Tibial nerve (tissue), 4 donors: ENCODE measurements around the gene SSH2. TPM values are rescaled to one million over a fixed set of nuclear protein-coding genes. Genes with fewer than 3 reads are reported as not detected.
A peak's percentile ranks its signal among the peaks of the same experiment; 100 is the strongest.

Source experiments
- DNase-seq, 2 donors: peaks; one replicate each; pipeline ENCODE4 v3.0.0-alpha.2; 2019; ENCODE audit warnings: low spot score in 2 of 2
- H3K27ac ChIP-seq, 4 donors: fragments of 200-600 bp; sonication (generic) in 3 of 4; one replicate each; pipeline ENCODE4 v1.5.1; 2017 to 2019; ENCODE audit warnings: mild to moderate bottlenecking in 1 of 4
- H3K27me3 ChIP-seq, 2 donors: fragments of 200-600 bp; sonication (generic) in 1 of 2; one replicate each; pipeline versions ENCODE4 v1.5.1 to v1.6.0; 2017 to 2019
- H3K36me3 ChIP-seq, 3 donors: fragments of 200-600 bp; sonication (generic); one replicate each; pipeline ENCODE4 v1.5.1; 2018 to 2019
- H3K4me1 ChIP-seq, 4 donors: fragments of 200-600 bp; sonication (generic) in 3 of 4; one replicate each; pipeline ENCODE4 v1.5.1; 2017 to 2019
- H3K4me3 ChIP-seq, 4 donors: fragments of 200-600 bp; sonication (generic) in 3 of 4; one replicate each; pipeline ENCODE4 v1.5.1; 2017 to 2019; ENCODE audit warnings: mild to moderate bottlenecking in 1 of 4, moderate library complexity in 1 of 4
- H3K9me3 ChIP-seq, 4 donors: fragments of 200-600 bp; sonication (generic) in 3 of 4; one replicate each; pipeline ENCODE4 v1.5.1; 2017 to 2019
- EP300 ChIP-seq, 2 donors: sonication (generic); formaldehyde crosslinking; IDR thresholded peaks; one replicate each; pipeline ENCODE4 v1.6.1; 2017; ENCODE audit warnings: antibody characterized with exemption in 2 of 2, mild to moderate bottlenecking in 1 of 2
- POLR2A ChIP-seq, 2 donors: fragments of 450-650 bp; IDR thresholded peaks; one replicate each; pipeline ENCODE4 v1.6.1; 2017; ENCODE audit warnings: antibody characterized with exemption in 2 of 2, mild to moderate bottlenecking in 2 of 2, moderate library complexity in 2 of 2
- WGBS, 2 donors: methylation state at CpG; one replicate each; pipeline ENCODE4 v1.1.5; 2018; 5-methylcytosine and 5-hydroxymethylcytosine counted together
- total RNA-seq, 4 donors: library from RNA; depleted of rRNA; stranded (reverse); fragments of >200 nt; gene quantifications; one replicate each; pipeline ENCODE4 v1.1.0, GENCODE V29; 2016
- TF ChIP-seq, protein P1 (sequence below), 5 experiments: fragments of 200-600 bp in 3 of 5; fragments of 450-650 bp in 2 of 5; sonication (generic) in 3 of 5; IDR thresholded peaks; one replicate each; pipeline ENCODE4 v1.5.1; 2016 to 2019; ENCODE audit warnings: antibody characterized with exemption in 5 of 5, mild to moderate bottlenecking in 3 of 5, moderate library complexity in 2 of 5

Gene SSH2
- total RNA-seq, 4 donors from 2014 or later: 51.3 to 67.1 (median 55.7) TPM

DNA sequence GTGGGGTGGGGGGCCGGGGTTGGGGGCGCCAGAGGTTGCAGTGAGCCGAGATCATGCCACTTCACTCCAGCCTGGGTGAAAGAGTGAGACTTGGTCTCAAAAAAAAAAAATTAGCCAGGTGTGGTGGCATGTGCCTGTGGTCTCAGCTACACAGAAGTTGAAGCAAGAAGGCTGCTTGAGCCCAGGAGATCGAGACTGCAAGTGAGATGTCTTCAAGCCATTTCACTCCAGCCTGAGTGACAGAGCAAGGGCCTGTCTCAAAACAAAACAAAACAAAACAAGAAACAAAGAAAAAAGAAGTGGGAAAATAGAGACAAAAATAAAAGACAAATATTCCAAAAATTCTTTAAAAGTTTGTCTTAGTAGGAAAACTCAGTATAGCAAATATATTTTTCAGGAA, 172.2 kb downstream of the SSH2 start:
- TF ChIP-seq POLR2A (IDR thresholded peaks at IDR 0.05) (no peak), EP300 (IDR thresholded peaks at IDR 0.05) (no peak)
- TF ChIP-seq, protein P1, sequence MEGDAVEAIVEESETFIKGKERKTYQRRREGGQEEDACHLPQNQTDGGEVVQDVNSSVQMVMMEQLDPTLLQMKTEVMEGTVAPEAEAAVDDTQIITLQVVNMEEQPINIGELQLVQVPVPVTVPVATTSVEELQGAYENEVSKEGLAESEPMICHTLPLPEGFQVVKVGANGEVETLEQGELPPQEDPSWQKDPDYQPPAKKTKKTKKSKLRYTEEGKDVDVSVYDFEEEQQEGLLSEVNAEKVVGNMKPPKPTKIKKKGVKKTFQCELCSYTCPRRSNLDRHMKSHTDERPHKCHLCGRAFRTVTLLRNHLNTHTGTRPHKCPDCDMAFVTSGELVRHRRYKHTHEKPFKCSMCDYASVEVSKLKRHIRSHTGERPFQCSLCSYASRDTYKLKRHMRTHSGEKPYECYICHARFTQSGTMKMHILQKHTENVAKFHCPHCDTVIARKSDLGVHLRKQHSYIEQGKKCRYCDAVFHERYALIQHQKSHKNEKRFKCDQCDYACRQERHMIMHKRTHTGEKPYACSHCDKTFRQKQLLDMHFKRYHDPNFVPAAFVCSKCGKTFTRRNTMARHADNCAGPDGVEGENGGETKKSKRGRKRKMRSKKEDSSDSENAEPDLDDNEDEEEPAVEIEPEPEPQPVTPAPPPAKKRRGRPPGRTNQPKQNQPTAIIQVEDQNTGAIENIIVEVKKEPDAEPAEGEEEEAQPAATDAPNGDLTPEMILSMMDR (IDR thresholded peaks at IDR 0.05): no peak
- H3K9me3 ChIP-seq: no peaks in the 10 kb centered on the region
- 83 to 86% methylated on average over 4 of the region's 4 CpGs for WGBS, 2 donors

DNA sequence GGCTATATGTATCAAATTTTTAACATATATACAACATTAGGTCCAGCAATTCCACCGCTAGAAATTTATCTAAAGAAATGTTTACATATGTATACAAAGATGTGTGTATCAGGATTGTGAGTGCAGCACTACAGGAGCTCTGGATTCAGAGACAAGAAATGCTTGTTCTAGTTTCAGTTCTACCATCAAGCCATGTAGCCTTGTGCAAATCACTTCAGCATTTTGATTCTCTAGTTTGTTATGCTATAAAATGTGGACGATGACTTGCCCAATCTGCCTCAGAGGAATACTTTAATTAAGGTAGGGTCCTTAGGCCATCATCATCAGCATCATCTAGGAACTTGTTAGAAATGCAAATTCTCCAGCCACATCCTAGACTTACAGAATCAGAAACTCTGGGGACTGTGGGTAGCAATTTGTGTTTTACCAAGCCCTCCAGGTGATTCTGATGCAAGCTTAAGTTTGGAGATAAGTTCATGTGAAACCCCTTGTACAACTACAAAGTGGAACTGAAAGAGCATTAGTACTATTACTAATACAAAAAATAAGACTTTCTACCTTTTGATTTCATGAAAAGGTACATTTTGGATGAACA, 176.1 kb downstream of the SSH2 start:
- no peak for DNase-seq
- Histone ChIP-seq H3K4me1 (peaks cover 0 to 14% (median 5%) of the 10 kb centered on the region in 4 donors), H3K4me3 (no peak overlapping the region), H3K9me3 (no peaks in the 10 kb centered on the region), H3K27ac (no peak overlapping the region), H3K27me3 (no peaks in the 10 kb centered on the region), H3K36me3 (peaks cover 0 to 25% (median 0%) of the 10 kb centered on the region in 3 donors)
- WGBS, 2 donors: 75 to 85% methylated on average over 2 of the region's 2 CpGs
- TF ChIP-seq EP300 (IDR thresholded peaks at IDR 0.05) (no peak), POLR2A (IDR thresholded peaks at IDR 0.05) (no peak)
- TF ChIP-seq, protein P1 (IDR thresholded peaks at IDR 0.05): no peak

More for the DNA sequence above, 172.2 kb downstream of the SSH2 start:
- Histone ChIP-seq H3K4me3 (peak overlapping the region in 2 of 4 donors; percentile 65 to 89), H3K4me1 (peaks cover 0 to 25% (median 9%) of the 10 kb centered on the region in 4 donors), H3K27ac (peak overlapping the region in 2 of 4 donors; percentile 45 to 93), H3K27me3 (no peaks in the 10 kb centered on the region), H3K36me3 (peaks cover 0 to 24% (median 0%) of the 10 kb centered on the region in 3 donors)
- no peak for DNase-seq

DNA sequence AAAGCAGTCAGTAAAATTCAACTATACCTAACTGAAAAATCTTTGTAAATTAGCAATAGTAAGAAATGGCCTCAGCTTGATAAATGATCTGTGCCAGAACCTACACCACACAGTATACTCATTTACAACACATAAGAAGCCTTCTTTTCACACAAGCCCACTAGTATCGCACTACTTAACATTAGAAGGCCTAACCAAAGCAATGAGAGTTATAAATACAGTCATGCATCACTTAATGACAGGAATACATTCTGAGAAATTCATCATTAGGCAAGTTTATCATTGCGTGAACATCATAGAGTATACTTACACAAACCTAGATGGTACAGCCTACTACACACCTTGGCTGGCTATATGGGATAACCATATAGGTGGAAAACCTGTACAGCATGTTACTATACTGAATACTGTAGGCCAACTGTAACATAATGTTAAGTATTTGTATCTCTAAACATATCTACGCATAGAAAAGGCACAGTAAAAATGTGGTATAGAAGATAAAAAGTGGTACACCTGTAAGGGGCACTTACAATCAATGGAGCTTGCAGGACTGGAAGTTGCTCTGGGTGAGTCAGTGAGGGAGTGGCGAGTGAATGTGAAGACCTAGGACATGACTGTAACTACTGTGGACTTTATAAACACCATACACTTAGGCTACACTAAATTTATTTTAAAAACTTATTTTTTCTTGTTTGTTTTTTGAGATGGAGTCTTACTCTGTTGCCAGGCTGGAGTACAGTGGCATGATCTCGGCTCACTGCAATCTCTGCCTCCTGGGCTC, 180.8 kb downstream of the SSH2 start:
- DNase-seq: no peak
- 94 to 96% methylated on average over 5 of the region's 5 CpGs for WGBS, 2 donors

DNA sequence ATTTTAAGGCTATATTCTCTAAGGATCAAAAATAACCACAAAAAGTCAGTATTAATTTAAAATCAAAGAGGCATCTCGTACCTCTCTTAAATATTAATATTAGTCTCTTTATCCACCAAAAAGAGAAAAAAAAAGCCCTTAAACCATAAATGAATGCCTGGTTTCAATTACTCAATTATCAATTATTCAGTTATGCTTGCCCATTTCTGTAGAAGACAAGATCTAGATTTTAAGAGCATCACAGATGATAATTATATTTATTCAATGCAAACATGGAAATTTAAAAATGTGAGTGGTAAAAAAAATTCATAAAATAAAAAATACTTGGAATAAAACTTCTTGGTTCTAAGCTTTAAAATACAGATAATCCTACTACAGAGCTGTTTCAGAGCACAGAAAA, 181.6 kb downstream of the SSH2 start:
- no peak for TF ChIP-seq EP300 (IDR thresholded peaks at IDR 0.05)
- TF ChIP-seq, protein P1 (IDR thresholded peaks at IDR 0.05): no peak
- no peak for TF ChIP-seq POLR2A (IDR thresholded peaks at IDR 0.05)
- no peak for DNase-seq
- Histone ChIP-seq H3K27me3 (no peaks in the 10 kb centered on the region), H3K36me3 (peaks cover 0 to 7% (median 0%) of the 10 kb centered on the region in 3 donors), H3K27ac (no peak overlapping the region), H3K4me1 (peaks cover 0 to 32% (median 15%) of the 10 kb centered on the region in 4 donors), H3K9me3 (no peaks in the 10 kb centered on the region), H3K4me3 (no peak overlapping the region)
- WGBS, 2 donors: 88 to 95% methylated on average over 1 of the region's 1 CpG

More for the DNA sequence above, 180.8 kb downstream of the SSH2 start:
- Histone ChIP-seq H3K27ac (no peak overlapping the region), H3K4me3 (no peak overlapping the region), H3K4me1 (peaks cover 0 to 26% (median 11%) of the 10 kb centered on the region in 4 donors), H3K27me3 (no peaks in the 10 kb centered on the region), H3K36me3 (peaks cover 0 to 15% (median 0%) of the 10 kb centered on the region in 3 donors), H3K9me3 (no peaks in the 10 kb centered on the region)
- TF ChIP-seq, protein P1 (IDR thresholded peaks at IDR 0.05): no peak
- TF ChIP-seq EP300 (IDR thresholded peaks at IDR 0.05) (no peak), POLR2A (IDR thresholded peaks at IDR 0.05) (no peak)

DNA sequence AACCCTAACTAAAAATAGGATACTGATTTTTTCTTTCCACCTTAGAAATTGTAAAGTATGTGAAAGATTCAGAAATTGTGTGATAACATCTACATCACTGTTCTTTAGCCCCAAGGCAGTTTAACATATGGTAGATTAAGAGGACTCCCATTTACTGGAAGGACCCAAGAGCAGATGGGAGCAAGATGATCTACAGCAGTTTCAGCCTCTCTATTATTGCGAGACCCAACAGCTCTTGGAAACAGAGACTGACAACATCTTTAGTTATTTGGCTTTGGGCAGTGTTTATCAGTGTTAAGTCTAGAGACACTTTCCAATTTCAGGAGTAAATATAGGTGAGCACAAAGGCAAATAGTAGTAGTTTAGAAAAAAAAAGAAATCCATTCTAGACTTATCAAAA, 182.4 kb downstream of the SSH2 start:
- no peak for DNase-seq
- Histone ChIP-seq H3K36me3 (no peaks in the 10 kb centered on the region), H3K4me3 (no peak overlapping the region), H3K9me3 (no peaks in the 10 kb centered on the region), H3K4me1 (peaks cover 0 to 39% (median 16%) of the 10 kb centered on the region in 4 donors), H3K27ac (no peak overlapping the region), H3K27me3 (no peaks in the 10 kb centered on the region)
- 97 to 100% methylated on average over 1 of the region's 1 CpG for WGBS, 2 donors
- TF ChIP-seq POLR2A (IDR thresholded peaks at IDR 0.05) (no peak), EP300 (IDR thresholded peaks at IDR 0.05) (no peak)
- TF ChIP-seq, protein P1 (IDR thresholded peaks at IDR 0.05): no peak
